GM23248 (cell line): ENCODE results near the gene SUDS3.

Experiments used
- EZH2 ChIP-seq: fragments of 200-600 bp; sonication (generic); IDR thresholded peaks from 2 replicates; pipeline ENCODE4 v1.6.1; 2018; ENCODE audit warnings: antibody characterized with exemption, mild to moderate bottlenecking; ENCODE audit not compliant: insufficient read depth, poor library complexity, severe bottlenecking
- EZH2phosphoT487 ChIP-seq: fragments of 200-600 bp; sonication (generic); IDR thresholded peaks from 2 replicates; pipeline ENCODE4 v1.6.1; 2018; ENCODE audit warnings: antibody characterized with exemption, moderate library complexity, mild to moderate bottlenecking, low read depth; ENCODE audit not compliant: insufficient read depth

DNA sequence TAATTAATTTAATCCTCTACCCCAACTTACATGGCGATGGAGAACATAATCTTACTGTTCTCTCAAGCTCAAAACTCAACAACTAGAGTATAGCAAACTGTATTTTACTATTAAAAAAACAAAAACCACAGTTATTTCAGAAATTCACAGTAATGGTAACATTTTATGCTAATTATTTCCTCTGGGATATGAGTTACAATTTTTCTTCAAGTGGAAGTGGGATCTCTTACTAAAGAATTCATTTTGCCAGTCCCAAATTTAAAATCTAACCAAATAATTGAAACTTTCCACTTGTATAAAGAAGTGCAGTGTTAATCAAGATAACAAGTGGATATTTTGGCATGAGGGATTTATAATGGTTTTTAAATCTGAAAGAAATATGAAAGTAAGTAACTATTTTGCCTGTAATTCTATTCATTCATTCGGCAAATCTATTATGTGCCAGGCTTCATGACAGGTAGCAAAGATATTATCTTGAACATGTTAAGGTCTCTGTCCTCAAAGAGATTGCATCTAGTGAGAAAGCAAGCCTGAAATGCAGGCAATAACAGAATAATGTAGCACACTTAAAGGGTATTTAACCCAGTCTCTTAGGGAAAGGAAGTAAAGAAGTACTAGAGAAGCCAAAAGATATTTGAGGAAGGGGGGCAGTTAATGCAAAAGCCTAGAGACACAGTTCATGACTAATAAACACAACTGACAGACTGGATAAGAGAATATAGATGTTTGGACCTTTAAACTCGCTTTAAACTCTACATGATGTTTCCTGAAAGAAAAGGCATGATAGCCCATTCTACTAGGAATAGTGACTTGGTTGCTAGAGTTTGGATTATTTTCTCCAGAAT is 47.6 kb upstream of the SUDS3 start:
- TF ChIP-seq EZH2: no peak
- TF ChIP-seq EZH2phosphoT487: no peak
